ENCODE data around the gene LASP1.

DNA sequence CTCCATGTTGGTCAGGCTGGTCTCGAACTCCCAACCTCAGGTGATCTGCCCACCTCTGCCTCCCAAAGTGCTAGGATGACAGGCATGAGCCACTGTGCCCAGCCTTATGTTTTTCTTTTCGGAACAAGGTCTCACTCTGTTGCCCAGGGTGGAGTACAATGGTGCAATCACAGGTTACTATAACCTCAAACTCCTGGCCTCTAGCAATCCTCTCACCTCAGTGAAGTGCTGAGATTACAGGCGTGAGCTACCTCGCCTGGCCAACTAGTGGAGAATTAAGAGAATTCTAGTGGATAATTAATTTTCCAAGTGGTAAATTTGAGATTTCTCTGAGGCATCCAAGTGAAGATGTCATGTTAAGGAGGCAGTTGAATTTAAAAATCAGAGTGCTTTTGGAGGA lies 100.3 kb downstream of the LASP1 start:
- TF ChIP-seq, protein P1, sequence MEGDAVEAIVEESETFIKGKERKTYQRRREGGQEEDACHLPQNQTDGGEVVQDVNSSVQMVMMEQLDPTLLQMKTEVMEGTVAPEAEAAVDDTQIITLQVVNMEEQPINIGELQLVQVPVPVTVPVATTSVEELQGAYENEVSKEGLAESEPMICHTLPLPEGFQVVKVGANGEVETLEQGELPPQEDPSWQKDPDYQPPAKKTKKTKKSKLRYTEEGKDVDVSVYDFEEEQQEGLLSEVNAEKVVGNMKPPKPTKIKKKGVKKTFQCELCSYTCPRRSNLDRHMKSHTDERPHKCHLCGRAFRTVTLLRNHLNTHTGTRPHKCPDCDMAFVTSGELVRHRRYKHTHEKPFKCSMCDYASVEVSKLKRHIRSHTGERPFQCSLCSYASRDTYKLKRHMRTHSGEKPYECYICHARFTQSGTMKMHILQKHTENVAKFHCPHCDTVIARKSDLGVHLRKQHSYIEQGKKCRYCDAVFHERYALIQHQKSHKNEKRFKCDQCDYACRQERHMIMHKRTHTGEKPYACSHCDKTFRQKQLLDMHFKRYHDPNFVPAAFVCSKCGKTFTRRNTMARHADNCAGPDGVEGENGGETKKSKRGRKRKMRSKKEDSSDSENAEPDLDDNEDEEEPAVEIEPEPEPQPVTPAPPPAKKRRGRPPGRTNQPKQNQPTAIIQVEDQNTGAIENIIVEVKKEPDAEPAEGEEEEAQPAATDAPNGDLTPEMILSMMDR (IDR thresholded peaks at IDR 0.05) = no peak
- no peak for TF ChIP-seq POLR2A (IDR thresholded peaks at IDR 0.05)

Data from esophagus squamous epithelium (tissue), 4 donors.